GM19193 (cell line): ENCODE data around the gene TOMM7.

Experiments used
- POLR2A ChIP-seq: IDR thresholded peaks from 4 replicates; pipeline ENCODE4 v1.6.1; 2011; ENCODE audit not compliant: insufficient read depth, insufficient read length; ENCODE audit errors: extremely low read depth

The TOMM7 gene

GRCh38 chr7:22842383-22842941 is 19.8 kb upstream of the TOMM7 start:
- TF ChIP-seq POLR2A, result no peak

GRCh38 chr7:22841954-22842353 is 19.3 kb upstream of the TOMM7 start:
- no peak for TF ChIP-seq POLR2A

- no peak for TF ChIP-seq POLR2A
These were observed 14.7 kb upstream of the TOMM7 start for GRCh38 chr7:22837308-22837707.

GRCh38 chr7:22833957-22834356 is 11.3 kb upstream of the TOMM7 start:
- TF ChIP-seq POLR2A, result no peak

GRCh38 chr7:22833113-22833855 is 10.6 kb upstream of the TOMM7 start:
- no peak for TF ChIP-seq POLR2A

GRCh38 chr7:22832401-22832800 is 9.8 kb upstream of the TOMM7 start:
- no peak for TF ChIP-seq POLR2A

- no peak for TF ChIP-seq POLR2A
These were observed 9.1 kb upstream of the TOMM7 start for GRCh38 chr7:22831602-22832305.

GRCh38 chr7:22827563-22827962 is 4.9 kb upstream of the TOMM7 start:
- TF ChIP-seq POLR2A, result no peak

- TF ChIP-seq POLR2A, result no peak
These were observed 3.9 kb upstream of the TOMM7 start for GRCh38 chr7:22826593-22826992.

- TF ChIP-seq POLR2A, result no peak
These were observed 2.1 kb upstream of the TOMM7 start for GRCh38 chr7:22824760-22825159.

- TF ChIP-seq POLR2A, result no peak
These were observed 471 bp upstream of the TOMM7 start for GRCh38 chr7:22823142-22823497.

GRCh38 chr7:22821702-22822485 is 755 bp downstream of the TOMM7 start:
- no peak for TF ChIP-seq POLR2A

GRCh38 chr7:22819476-22819875 is 3.2 kb downstream of the TOMM7 start:
- TF ChIP-seq POLR2A, result no peak

GRCh38 chr7:22814261-22815208 is 8.1 kb downstream of the TOMM7 start:
- TF ChIP-seq POLR2A, result no peak
